Measurements from ENCODE around the gene MYO15B.

GRCh38 chr17:75639327-75639726 is 51.7 kb downstream of the MYO15B start:
- TF ChIP-seq CTCF (IDR thresholded peaks at IDR 0.05) (no peak), POLR2A (IDR thresholded peaks at IDR 0.05) (no peak)

All from adrenal gland (tissue), 5 donors.